H9 (cell line): Measurements from ENCODE around the gene SRP19. TPM values are rescaled to one million over a fixed set of nuclear protein-coding genes. Genes with fewer than 3 reads are reported as not detected.

Experiments
- DNase-seq: peaks from one replicate; pipeline ENCODE4 v3.0.0-alpha.2; 2017
- H2AFZ ChIP-seq: one replicate; pipeline ENCODE4 v1.6.1; 2013; ENCODE audit warnings: mild to moderate bottlenecking, low read length, control low read depth, moderate library complexity
- H2AK5ac ChIP-seq: 2 replicates; pipeline ENCODE4 v1.6.1; 2013; ENCODE audit warnings: low read length, control low read depth, mixed read lengths; ENCODE audit not compliant: insufficient read length
- H2BK120ac ChIP-seq: one replicate; pipeline ENCODE4 v1.6.1; 2013; ENCODE audit warnings: low read depth, mild to moderate bottlenecking, low read length, control low read depth, inconsistent platforms; ENCODE audit not compliant: poor library complexity, severe bottlenecking
- H2BK12ac ChIP-seq: 2 replicates; pipeline ENCODE4 v1.6.1; 2013; ENCODE audit warnings: low read length, control low read depth, mixed read lengths, low read depth; ENCODE audit not compliant: insufficient read length
- H2BK15ac ChIP-seq: 2 replicates; pipeline ENCODE4 v1.6.1; 2013; ENCODE audit warnings: low read depth, low read length, control low read depth
- H2BK20ac ChIP-seq: one replicate; pipeline ENCODE4 v1.6.1; 2013; ENCODE audit warnings: low read depth, mild to moderate bottlenecking, low read length, control low read depth, inconsistent platforms; ENCODE audit not compliant: poor library complexity, severe bottlenecking
- H2BK5ac ChIP-seq: 2 replicates; pipeline ENCODE4 v1.6.1; 2013; ENCODE audit warnings: low read length, control low read depth, mixed read lengths; ENCODE audit not compliant: insufficient read length
- H3K14ac ChIP-seq: 2 replicates; pipeline ENCODE4 v1.6.1; 2013; ENCODE audit warnings: low read length, control low read depth; ENCODE audit not compliant: insufficient read depth
- H3K18ac ChIP-seq: 2 replicates; pipeline ENCODE4 v1.6.1; 2013; ENCODE audit warnings: low read depth, mild to moderate bottlenecking, mixed read lengths, low read length, control low read depth; ENCODE audit not compliant: insufficient read length
- H3K23ac ChIP-seq: 2 replicates; pipeline ENCODE4 v1.6.1; 2013; ENCODE audit warnings: low read length, control low read depth, mixed read lengths, low read depth; ENCODE audit not compliant: insufficient read length
- H3K23me2 ChIP-seq: 2 replicates; pipeline ENCODE4 v1.6.1; 2013; ENCODE audit warnings: low read depth, mild to moderate bottlenecking, mixed read lengths, low read length, control low read depth; ENCODE audit not compliant: insufficient read length, poor library complexity, severe bottlenecking
- H3K27ac ChIP-seq: 2 replicates; pipeline ENCODE4 v1.5.1; 2013; ENCODE audit warnings: low read length, control low read depth, mixed read lengths, low read depth; ENCODE audit not compliant: insufficient read length
- H3K27me3 ChIP-seq: 2 replicates; pipeline ENCODE4 v1.6.1; 2013; ENCODE audit warnings: low read length, control low read depth, inconsistent platforms; ENCODE audit not compliant: insufficient read depth
- H3K4ac ChIP-seq: 2 replicates; pipeline ENCODE4 v1.6.1; 2013; ENCODE audit warnings: low read depth, mild to moderate bottlenecking, control low read depth, inconsistent platforms, low read length, moderate library complexity
- H3K4me1 ChIP-seq: 2 replicates; pipeline ENCODE4 v1.6.1; 2013; ENCODE audit warnings: low read length, control low read depth, inconsistent platforms; ENCODE audit not compliant: insufficient read depth
- H3K4me2 ChIP-seq: 2 replicates; pipeline ENCODE4 v1.6.1; 2013; ENCODE audit warnings: low read length, control low read depth, mixed read lengths; ENCODE audit not compliant: insufficient read length, insufficient read depth
- H3K56ac ChIP-seq: 2 replicates; pipeline ENCODE4 v1.6.1; 2013; ENCODE audit warnings: low read depth, mild to moderate bottlenecking, mixed read lengths, low read length, control low read depth; ENCODE audit not compliant: insufficient read length
- H3K79me1 ChIP-seq: 2 replicates; pipeline ENCODE4 v1.6.1; 2013; ENCODE audit warnings: low read depth, mild to moderate bottlenecking, moderate library complexity, low read length, control low read depth, inconsistent platforms; ENCODE audit not compliant: insufficient read depth, poor library complexity, severe bottlenecking
- H3K79me2 ChIP-seq: 2 replicates; pipeline ENCODE4 v1.6.1; 2013; ENCODE audit warnings: low read length, control low read depth, inconsistent platforms; ENCODE audit not compliant: insufficient read depth
- H3K9ac ChIP-seq: 2 replicates; pipeline ENCODE4 v1.6.1; 2013; ENCODE audit warnings: low read length, control low read depth, mixed read lengths; ENCODE audit not compliant: insufficient read length; ENCODE audit errors: extremely low read depth
- H3K9me3 ChIP-seq: one replicate; pipeline ENCODE4 v1.6.1; 2013; ENCODE audit warnings: low read depth, low read length, inconsistent platforms; ENCODE audit not compliant: control insufficient read depth
- H3T11ph ChIP-seq: one replicate; pipeline ENCODE4 v1.6.1; 2013; ENCODE audit warnings: mild to moderate bottlenecking, low read length, control low read depth, inconsistent platforms
- H4K20me1 ChIP-seq: one replicate; pipeline ENCODE4 v1.6.1; 2013; ENCODE audit not compliant: control insufficient read depth, insufficient read length, insufficient read depth
- H4K5ac ChIP-seq: 2 replicates; pipeline ENCODE4 v1.6.1; 2013; ENCODE audit warnings: low read depth, mild to moderate bottlenecking, mixed read lengths, low read length, control low read depth; ENCODE audit not compliant: insufficient read length
- H4K8ac ChIP-seq: replicated peaks from 2 replicates; pipeline ENCODE4 v1.6.1; 2013; ENCODE audit warnings: low read length, control low read depth, mixed read lengths, low read depth; ENCODE audit not compliant: insufficient read length
- H4K91ac ChIP-seq: 2 replicates; pipeline ENCODE4 v1.6.1; 2013; ENCODE audit warnings: low read depth, mild to moderate bottlenecking, moderate library complexity, mixed read lengths, low read length, control low read depth; ENCODE audit not compliant: insufficient read length
- H3K27ac Mint-ChIP-seq, 3 experiments: 2 replicates in 2 of 3; 3 replicates in 1 of 3; pipeline ENCODE4 v1.8.0; 2020 to 2021; ENCODE audit warnings: mixed read lengths in 3 of 3, mild to moderate bottlenecking in 1 of 3, moderate library complexity in 1 of 3
- H3K27me3 Mint-ChIP-seq: 2 replicates; pipeline ENCODE4 v1.8.0; 2021; ENCODE audit warnings: low read depth, mild to moderate bottlenecking, moderate library complexity, mixed read lengths
- H3K36me3 Mint-ChIP-seq, 3 experiments: 2 replicates in 2 of 3; 3 replicates in 1 of 3; pipeline ENCODE4 v1.8.0; 2020 to 2021; ENCODE audit warnings: low read depth in 3 of 3, mixed read lengths in 3 of 3; ENCODE audit not compliant: insufficient read depth in 1 of 3
- H3K4me1 Mint-ChIP-seq, 2 experiments: 2 replicates each; pipeline ENCODE4 v1.8.0; 2020; ENCODE audit warnings: mixed read lengths in 2 of 2
- H3K4me3 Mint-ChIP-seq, 2 experiments: 2 replicates in 1 of 2; 3 replicates in 1 of 2; pipeline ENCODE4 v1.8.0; 2020 to 2021; ENCODE audit warnings: mild to moderate bottlenecking in 2 of 2, mixed read lengths in 2 of 2, moderate library complexity in 1 of 2
- H3K9me3 Mint-ChIP-seq, 2 experiments: 2 replicates in 1 of 2; 3 replicates in 1 of 2; pipeline ENCODE4 v1.8.0; 2020; ENCODE audit warnings: mild to moderate bottlenecking in 2 of 2, mixed read lengths in 2 of 2, moderate library complexity in 1 of 2
- WGBS: extraction: QIAGEN DNeasy Blood & Tissue Kit; methylation state at CpG from one replicate; pipeline ENCODE4 v1.1.7; 2013; ENCODE audit warnings: missing lambda C conversion rate, low lambda C conversion rate, mixed read lengths; ENCODE audit not compliant: insufficient read length; ENCODE audit errors: extremely low coverage; 5-methylcytosine and 5-hydroxymethylcytosine counted together
- total RNA-seq: library from RNA; stranded (reverse); gene quantifications from 2 replicates; pipeline ENCODE4 v1.2.1, GENCODE V29; 2021
- TF ChIP-seq, protein P1 (sequence below): fragments of 200-600 bp; sonication (generic); conservative IDR thresholded peaks from 3 replicates; pipeline ENCODE4 v1.8.0; 2021; ENCODE audit warnings: antibody characterized with exemption, mild to moderate bottlenecking

SRP19 gene
- total RNA-seq, 1 experiment from 2014 or later = 78.9 TPM

- no CpG with 5 or more reads among the region's 5 CpGs for WGBS
- Histone ChIP-seq H4K20me1 (no peaks in the 10 kb centered on the region), H3K79me1 (peaks cover 3% of the 10 kb centered on the region), H3K14ac (no peak overlapping the region), H3K23me2 (no peaks in the 10 kb centered on the region), H4K91ac (no peak overlapping the region), H2BK120ac (no peak overlapping the region), H3K4me2 (no peak overlapping the region), H2BK15ac (no peak overlapping the region), H3K9ac (no peak overlapping the region), H3K9me3 (no peaks in the 10 kb centered on the region), H3K56ac (no peak overlapping the region), H3K23ac (no peak overlapping the region), H3K4ac (no peak overlapping the region), H4K8ac (no peak overlapping the region), H2AK5ac (no peak overlapping the region), H4K5ac (no peak overlapping the region), H3K4me1 (no peaks in the 10 kb centered on the region), H3K18ac (no peak overlapping the region), H2BK5ac (no peak overlapping the region), H3K27ac (no peak overlapping the region), H3T11ph (no peak overlapping the region), H2AFZ (no peak overlapping the region), H3K27me3 (no peaks in the 10 kb centered on the region), H2BK20ac (no peak overlapping the region), H2BK12ac (no peak overlapping the region), H3K79me2 (peaks cover 8% of the 10 kb centered on the region; the same call in 1 of the 2 replicates)
- Mint-ChIP-seq H3K4me1 (peaks cover 7% of the 10 kb centered on the region in 2 experiments), H3K4me3 (no peak overlapping the region), H3K27me3 (no peaks in the 10 kb centered on the region), H3K36me3 (peaks cover 41 to 81% (median 62%) of the 10 kb centered on the region in 3 experiments; a peak in 6 of 7 replicates), H3K27ac (no peak overlapping the region), H3K9me3 (no peaks in the 10 kb centered on the region)
- TF ChIP-seq, protein P1, sequence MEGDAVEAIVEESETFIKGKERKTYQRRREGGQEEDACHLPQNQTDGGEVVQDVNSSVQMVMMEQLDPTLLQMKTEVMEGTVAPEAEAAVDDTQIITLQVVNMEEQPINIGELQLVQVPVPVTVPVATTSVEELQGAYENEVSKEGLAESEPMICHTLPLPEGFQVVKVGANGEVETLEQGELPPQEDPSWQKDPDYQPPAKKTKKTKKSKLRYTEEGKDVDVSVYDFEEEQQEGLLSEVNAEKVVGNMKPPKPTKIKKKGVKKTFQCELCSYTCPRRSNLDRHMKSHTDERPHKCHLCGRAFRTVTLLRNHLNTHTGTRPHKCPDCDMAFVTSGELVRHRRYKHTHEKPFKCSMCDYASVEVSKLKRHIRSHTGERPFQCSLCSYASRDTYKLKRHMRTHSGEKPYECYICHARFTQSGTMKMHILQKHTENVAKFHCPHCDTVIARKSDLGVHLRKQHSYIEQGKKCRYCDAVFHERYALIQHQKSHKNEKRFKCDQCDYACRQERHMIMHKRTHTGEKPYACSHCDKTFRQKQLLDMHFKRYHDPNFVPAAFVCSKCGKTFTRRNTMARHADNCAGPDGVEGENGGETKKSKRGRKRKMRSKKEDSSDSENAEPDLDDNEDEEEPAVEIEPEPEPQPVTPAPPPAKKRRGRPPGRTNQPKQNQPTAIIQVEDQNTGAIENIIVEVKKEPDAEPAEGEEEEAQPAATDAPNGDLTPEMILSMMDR = no peak
- DNase-seq = no peak
Measured at GRCh38 chr5:112867411-112867810, 6.3 kb downstream of the SRP19 start.
